AG04450 (cell line): ENCODE data around the gene CALML3. TPM values are rescaled to one million over a fixed set of nuclear protein-coding genes. Genes with fewer than 3 reads are reported as not detected.

ENCODE experiments used
- CTCF ChIA-PET: fragments of 300-600, 350-600 bp; formaldehyde crosslinking; extraction: SDS; loops from one replicate; lab custom pipeline; 2022; ENCODE audit warnings: antibody characterized with exemption, inconsistent platforms; lab: Charles Lee
- POLR2A ChIA-PET: fragments of 350-600 bp; formaldehyde crosslinking; extraction: SDS; loops from one replicate; lab custom pipeline; 2021; ENCODE audit warnings: antibody characterized with exemption, inconsistent platforms; lab: Yijun Ruan, JAX
- DNase-seq: peaks from one replicate; pipeline ENCODE4 v3.0.0-alpha.2; 2011; ENCODE audit warnings: low read depth, low spot score
- H3K27ac ChIP-seq: one replicate; pipeline ENCODE4 v1.5.1; 2012; ENCODE audit warnings: low read depth, low read length, control low read depth
- H3K27me3 ChIP-seq: one replicate; pipeline ENCODE4 v1.6.0; 2012; ENCODE audit warnings: low read length; ENCODE audit not compliant: control insufficient read depth, insufficient read depth
- H3K4me3 ChIP-seq: 2 replicates; pipeline ENCODE4 v1.5.1; 2011; ENCODE audit warnings: mild to moderate bottlenecking, low read depth, low read length, control low read depth
- H3K9me3 ChIP-seq: 2 replicates; pipeline ENCODE4 v1.5.1; 2012; ENCODE audit warnings: low read length; ENCODE audit not compliant: control insufficient read depth, insufficient read depth
- polyA plus RNA-seq: library from polyadenylated mRNA; depleted of rRNA; stranded (reverse); fragments of >200 nt; gene quantifications from 2 replicates; pipeline ENCODE4 v1.2.3, GENCODE V29; 2011
- TF ChIP-seq, protein P1 (sequence below): IDR thresholded peaks from 2 replicates; pipeline ENCODE4 v1.5.1; 2011; ENCODE audit warnings: low read depth, low read length, control low read depth, inconsistent platforms

CALML3 gene
- polyA plus RNA-seq, 1 experiment: not detected

GRCh38 chr10:5488272-5489161 lies 36.2 kb upstream of the CALML3 start:
- ChIA-PET CTCF (no interaction called here), POLR2A (no interaction called here)
- no peak for DNase-seq

GRCh38 chr10:5490032-5490431 lies 34.7 kb upstream of the CALML3 start:
- no peak for DNase-seq
- Histone ChIP-seq H3K27me3 (peaks cover 13% of the 10 kb centered on the region), H3K27ac (no peak overlapping the region), H3K4me3 (no peak overlapping the region), H3K9me3 (peaks cover 14% of the 10 kb centered on the region)
- CTCF ChIA-PET: interaction anchor here (0.7 kb wide), 1 partner anchor 56 kb away, joined by 3 read pairs; no protein-coding TSS in a partner anchor
- POLR2A ChIA-PET: no interaction called here
- TF ChIP-seq, protein P1, sequence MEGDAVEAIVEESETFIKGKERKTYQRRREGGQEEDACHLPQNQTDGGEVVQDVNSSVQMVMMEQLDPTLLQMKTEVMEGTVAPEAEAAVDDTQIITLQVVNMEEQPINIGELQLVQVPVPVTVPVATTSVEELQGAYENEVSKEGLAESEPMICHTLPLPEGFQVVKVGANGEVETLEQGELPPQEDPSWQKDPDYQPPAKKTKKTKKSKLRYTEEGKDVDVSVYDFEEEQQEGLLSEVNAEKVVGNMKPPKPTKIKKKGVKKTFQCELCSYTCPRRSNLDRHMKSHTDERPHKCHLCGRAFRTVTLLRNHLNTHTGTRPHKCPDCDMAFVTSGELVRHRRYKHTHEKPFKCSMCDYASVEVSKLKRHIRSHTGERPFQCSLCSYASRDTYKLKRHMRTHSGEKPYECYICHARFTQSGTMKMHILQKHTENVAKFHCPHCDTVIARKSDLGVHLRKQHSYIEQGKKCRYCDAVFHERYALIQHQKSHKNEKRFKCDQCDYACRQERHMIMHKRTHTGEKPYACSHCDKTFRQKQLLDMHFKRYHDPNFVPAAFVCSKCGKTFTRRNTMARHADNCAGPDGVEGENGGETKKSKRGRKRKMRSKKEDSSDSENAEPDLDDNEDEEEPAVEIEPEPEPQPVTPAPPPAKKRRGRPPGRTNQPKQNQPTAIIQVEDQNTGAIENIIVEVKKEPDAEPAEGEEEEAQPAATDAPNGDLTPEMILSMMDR: no peak

More at GRCh38 chr10:5488272-5489161, 36.2 kb upstream of the CALML3 start:
- Histone ChIP-seq H3K27ac (no peak overlapping the region), H3K4me3 (no peak overlapping the region), H3K27me3 (peaks cover 16% of the 10 kb centered on the region), H3K9me3 (peaks cover 14% of the 10 kb centered on the region)
- TF ChIP-seq, protein P1: no peak

DNA sequence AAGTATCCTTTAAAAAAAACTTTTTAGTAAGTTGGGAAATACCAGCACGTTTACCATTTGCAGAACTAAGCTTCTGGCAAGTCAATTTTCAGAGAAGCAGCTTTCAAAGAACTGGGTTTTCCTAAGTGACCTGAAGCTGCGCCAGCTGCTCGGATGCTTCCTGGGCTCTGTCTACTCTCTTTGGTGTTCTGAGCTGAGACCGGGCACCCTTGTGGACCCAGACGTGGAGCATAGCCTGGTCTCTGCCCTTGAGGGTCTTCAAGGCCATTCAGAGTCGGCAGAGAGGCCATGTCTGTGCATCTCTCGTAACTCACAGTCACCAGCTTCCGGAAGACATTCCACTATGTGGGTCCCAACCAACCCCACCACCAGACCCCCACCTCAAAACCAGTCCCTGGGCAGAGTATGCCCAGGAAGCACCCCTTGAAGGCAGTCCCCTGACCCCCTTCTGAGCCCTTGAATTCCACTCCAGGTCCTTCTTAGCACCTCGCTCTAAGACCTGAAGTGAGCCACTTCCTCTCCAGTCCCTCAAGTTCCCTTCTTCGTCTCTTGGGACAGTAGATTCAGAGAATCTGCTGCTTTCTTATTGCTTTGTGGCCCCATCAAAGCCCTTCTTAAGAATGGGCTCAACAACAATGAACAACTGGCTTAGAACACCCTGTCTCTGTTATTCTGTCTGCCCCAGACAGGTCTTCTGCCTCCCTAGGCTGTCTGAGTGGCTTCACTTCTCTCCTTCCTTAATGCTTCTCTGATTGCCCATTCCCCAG lies 33.9 kb upstream of the CALML3 start:
- no peak for DNase-seq
- H3K9me3 ChIP-seq: peaks cover 14% of the 10 kb centered on the region
- CTCF ChIA-PET: interaction anchor here (0.7 kb wide), 1 partner anchor 57 kb away, joined by 3 read pairs; no protein-coding TSS in a partner anchor
- H3K4me3 ChIP-seq: no peak overlapping the region
- peaks cover 5% of the 10 kb centered on the region for H3K27me3 ChIP-seq
- POLR2A ChIA-PET: no interaction called here
- H3K27ac ChIP-seq: no peak overlapping the region
- TF ChIP-seq, protein P1: no peak

DNA sequence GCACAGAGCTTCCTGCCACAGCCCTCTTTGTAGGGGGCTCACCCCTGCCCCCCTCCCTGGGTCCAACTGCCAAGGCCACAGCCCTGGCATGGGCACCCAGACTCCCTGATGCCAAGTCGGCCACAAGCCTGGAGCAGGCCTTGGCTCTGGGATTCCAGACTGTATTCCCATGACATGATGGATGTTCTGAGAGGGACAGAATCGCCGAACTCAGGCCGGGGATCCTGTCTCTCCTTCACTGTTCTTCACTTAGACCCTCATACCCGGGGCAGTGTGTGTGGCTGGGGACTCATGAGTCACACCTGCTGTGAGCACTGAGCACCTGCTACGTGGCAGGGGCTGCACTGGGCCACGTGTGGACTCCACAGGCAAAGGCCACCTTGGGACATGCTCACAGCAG lies 33.3 kb upstream of the CALML3 start:
- POLR2A ChIA-PET: no interaction called here
- CTCF ChIA-PET: no interaction called here
- Histone ChIP-seq H3K27me3 (peaks cover 2% of the 10 kb centered on the region), H3K9me3 (peaks cover 14% of the 10 kb centered on the region), H3K27ac (no peak overlapping the region), H3K4me3 (no peak overlapping the region)
- no peak for DNase-seq
- TF ChIP-seq, protein P1: no peak
